K562 (cell line): ENCODE data around the gene ATP23. TPM values are rescaled to one million over a fixed set of nuclear protein-coding genes. Genes with fewer than 3 reads are reported as not detected.

ENCODE experiments used
- ATAC-seq: fragments of 200-7000 bp; cut with Tn5 transposase; 3 replicates; pipeline ENCODE4 v1.9.1; 2020; ENCODE audit warnings: moderate library complexity
- BruUV-seq: library from RNA; stranded (reverse); fragments of 400-500 nt; replicated peaks from 2 replicates; lab custom pipeline; 2021; lab: Mats Ljungman, UMichigan
- CTCF ChIA-PET: fragments of 300-600 bp; formaldehyde crosslinking; extraction: SDS; loops from one replicate; lab custom pipeline; 2021; ENCODE audit warnings: low intra/inter-chr PET ratio; lab: Yijun Ruan, JAX
- POLR2A ChIA-PET: fragments of 300-600, 350-650 bp; sonication (Branson Sonifier 250); formaldehyde crosslinking; extraction: SDS; loops from one replicate; lab custom pipeline; 2021; ENCODE audit warnings: antibody characterized with exemption, inconsistent platforms; lab: Yijun Ruan, JAX
- DNase-seq, 4 experiments: peaks; one replicate each; pipeline versions ENCODE4 v3.0.0 to v3.0.0-alpha.2; 2011 to 2018; ENCODE audit warnings: low spot score in 3 of 4, mixed read lengths in 3 of 4; ENCODE audit errors: extremely low read depth in 1 of 4
- FAIRE-seq: peaks from 2 replicates; lab custom pipeline; 2011; peaks lifted over from hg19 to GRCh38; lab: Jason Lieb, UNC
- H2AFZ ChIP-seq: 2 replicates; pipeline ENCODE4 v1.6.0; 2011; ENCODE audit warnings: low read depth, low read length, control low read depth, inconsistent platforms
- H3K27ac ChIP-seq: fragments of 200-600 bp; 3 replicates; pipeline ENCODE4 v1.8.0; 2011; ENCODE audit warnings: low read depth, mild to moderate bottlenecking, control low read depth, inconsistent platforms, low read length, moderate library complexity, mixed read lengths; ENCODE audit errors: extremely low read depth
- H3K27me3 ChIP-seq, 2 experiments: fragments of 300-600 bp in 1 of 2; 2 replicates in 1 of 2; 3 replicates in 1 of 2; pipeline versions ENCODE4 v1.6.0 to v1.8.0; 2011; ENCODE audit warnings: inconsistent platforms in 2 of 2, low read length in 2 of 2, mild to moderate bottlenecking in 1 of 2, mixed read lengths in 1 of 2, moderate library complexity in 1 of 2; ENCODE audit not compliant: control insufficient read depth in 2 of 2, insufficient read depth in 2 of 2
- H3K36me3 ChIP-seq: fragments of 300-600 bp; 3 replicates; pipeline ENCODE4 v1.8.0; 2011; ENCODE audit warnings: mild to moderate bottlenecking, low read length, inconsistent platforms; ENCODE audit not compliant: control insufficient read depth, insufficient read depth
- H3K4me1 ChIP-seq, 2 experiments: fragments of 200-600 bp in 1 of 2; replicated peaks in 1 of 2; 2 replicates in 1 of 2; 3 replicates in 1 of 2; pipeline versions ENCODE4 v1.5.1 to v1.8.0; 2011; ENCODE audit warnings: inconsistent platforms in 2 of 2, low read length in 2 of 2, mild to moderate bottlenecking in 1 of 2, mixed read lengths in 1 of 2, moderate library complexity in 1 of 2; ENCODE audit not compliant: control insufficient read depth in 2 of 2, insufficient read depth in 2 of 2
- H3K4me2 ChIP-seq: 2 replicates; pipeline ENCODE4 v1.6.1; 2011; ENCODE audit warnings: low read length, control low read depth, inconsistent platforms, mixed read lengths; ENCODE audit not compliant: insufficient read depth
- H3K4me3 ChIP-seq: fragments of 200-600 bp; sonication (generic), shearing (Covaris generic); 2 replicates; pipeline ENCODE4 v1.5.1; 2016; ENCODE audit warnings: control low read depth, inconsistent platforms
- H3K79me2 ChIP-seq: fragments of 200-600 bp; 3 replicates; pipeline ENCODE4 v1.8.0; 2011; ENCODE audit warnings: low read length, inconsistent platforms; ENCODE audit not compliant: control insufficient read depth, insufficient read depth
- H3K9ac ChIP-seq, 2 experiments: 2 replicates each; pipeline versions ENCODE4 v1.6.0 to v1.6.1; 2011; ENCODE audit warnings: low read depth in 2 of 2, low read length in 2 of 2, control low read depth in 1 of 2, inconsistent platforms in 1 of 2, mild to moderate bottlenecking in 1 of 2, mixed read lengths in 1 of 2; ENCODE audit not compliant: insufficient read depth in 1 of 2
- H3K9me1 ChIP-seq: one replicate; pipeline ENCODE4 v1.6.0; 2011; ENCODE audit warnings: inconsistent platforms, mild to moderate bottlenecking, low read length, moderate library complexity; ENCODE audit not compliant: control insufficient read depth, insufficient read depth
- H3K9me3 ChIP-seq: replicated peaks from 2 replicates; pipeline ENCODE4 v1.5.1; 2011; ENCODE audit warnings: low read depth, low read length, inconsistent platforms; ENCODE audit not compliant: control insufficient read depth, insufficient read depth
- H4K20me1 ChIP-seq: replicated peaks from 2 replicates; pipeline ENCODE4 v1.6.1; 2011; ENCODE audit warnings: low read length, inconsistent platforms, mixed read lengths; ENCODE audit not compliant: control insufficient read depth, insufficient read depth
- CEBPB ChIP-seq: fragments of 450-650 bp; IDR thresholded peaks from 2 replicates; pipeline ENCODE4 v1.6.1; 2016; ENCODE audit warnings: missing genetic modification characterization, missing compliant biosample characterization
- MEF2D ChIP-seq: conservative IDR thresholded peaks from 2 replicates; pipeline ENCODE4 v1.6.1; 2016; ENCODE audit warnings: low read depth, missing genetic modification characterization, missing compliant biosample characterization
- RCOR1 ChIP-seq, 2 experiments: IDR thresholded peaks; 2 replicates each; pipeline ENCODE4 v1.6.1; 2012; ENCODE audit warnings: low read depth in 2 of 2, low read length in 2 of 2, borderline replicate concordance in 1 of 2, improper control_type of control experiment in 1 of 2
- SRSF1 ChIP-seq: fragments of 200-400 bp; formaldehyde crosslinking; IDR thresholded peaks from 2 replicates; pipeline ENCODE4 v1.6.1; 2017; ENCODE audit warnings: mild to moderate bottlenecking, low read depth, low read length, moderate library complexity
- ZNF146 ChIP-seq: IDR thresholded peaks from one replicate; pipeline ENCODE4 v1.6.1; 2018; ENCODE audit warnings: missing compliant biosample characterization; ENCODE audit not compliant: unreplicated experiment
- WGBS: fragments of 100-300 bp; shearing (Covaris generic); methylation state at CpG from one replicate; pipeline ENCODE4 v1.1.6; 2016; ENCODE audit warnings: low coverage, mixed read lengths; ENCODE audit not compliant: insufficient coverage; ENCODE audit errors: missing lambda C conversion rate; 5-methylcytosine and 5-hydroxymethylcytosine counted together
- in situ Hi-C: fragments of 300-500 bp; cut with MboI; formaldehyde crosslinking; loops from 4 replicates; pipeline ENCODE4 v1.15.0; 2018; ENCODE audit warnings: inconsistent platforms, mixed read lengths
- intact Hi-C: fragments of 100-400 bp; cut with micrococcal nuclease; formaldehyde crosslinking; loops from 2 replicates; pipeline ENCODE4 v1.14.2; 2022
- polyA plus RNA-seq, 8 experiments: library from polyadenylated mRNA; depleted of rRNA in 4 of 8; stranded (reverse) in 5 of 8; unstranded in 3 of 8; fragments of >200 nt; fragmentation: Nextera tagmentation in 2 of 8; fragmentation: Illumina TruSeq in 1 of 8; extraction: Ambion mirVana in 2 of 8; extraction: Trizol in 1 of 8; gene quantifications; 2 replicates each; pipeline versions ENCODE4 v1.2.1 to v1.2.3, GENCODE V29; 2011 to 2014; ENCODE audit warnings: inconsistent platforms in 1 of 8, missing spikeins in 1 of 8
- total RNA-seq, 7 experiments: library from RNA; depleted of rRNA in 6 of 7; stranded (reverse); fragments of >200 nt in 6 of 7; fragmentation: Illumina TruSeq in 2 of 7; extraction: Trizol in 2 of 7; gene quantifications; 2 replicates each; pipeline versions ENCODE4 v1.2.1 to v1.2.3, GENCODE V29; 2011 to 2021; ENCODE audit warnings: low replicate concordance in 1 of 7
- TF ChIP-seq, protein P1 (sequence below), 2 experiments: fragments of 200-800 bp in 1 of 2; sonication (Bioruptor generic) in 1 of 2; sonication (generic) in 1 of 2; formaldehyde crosslinking in 1 of 2; IDR thresholded peaks in 1 of 2; conservative IDR thresholded peaks in 1 of 2; 2 replicates each; pipeline versions ENCODE4 v1.5.0 to v1.6.1; 2016 to 2020; ENCODE audit warnings: missing compliant biosample characterization in 1 of 2, missing genetic modification characterization in 1 of 2, missing genetic modification reagents in 1 of 2
- TF ChIP-seq, protein P2 (sequence below): fragments of 450-650 bp; formaldehyde crosslinking; IDR thresholded peaks from 2 replicates; pipeline ENCODE4 v1.4.0; 2022; ENCODE audit warnings: mild to moderate bottlenecking, moderate library complexity

The ATP23 gene
- total and polyA plus RNA-seq, 9 of the 15 experiments (the other 6 are each of a cell fraction or from before 2014, with no cell fraction given): 8.3 to 53.7 (median 28.5) TPM

DNA sequence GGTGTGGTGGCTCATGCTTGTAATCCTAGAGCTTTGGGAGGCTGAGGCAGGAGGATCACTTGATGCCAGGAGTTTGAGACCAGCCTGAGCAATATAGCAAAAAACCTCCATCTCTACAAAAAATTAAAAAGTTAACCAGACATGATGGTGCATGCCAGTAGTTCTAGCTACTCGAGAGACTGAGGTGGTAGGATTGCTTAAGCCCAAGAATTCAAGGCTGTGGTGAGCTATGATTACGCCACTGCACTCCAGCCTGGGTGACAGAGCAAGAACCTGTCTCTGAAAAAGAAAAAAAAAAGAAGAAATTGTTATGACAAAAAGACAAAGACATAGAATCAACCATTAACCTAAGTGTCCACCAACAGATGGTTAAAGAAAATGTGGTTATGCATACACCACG is 2.1 kb upstream of the ATP23 start:
- Histone ChIP-seq H3K9me1 (no peaks in the 10 kb centered on the region), H2AFZ (peak overlapping the region; percentile 88), H3K4me2 (no peak overlapping the region), H4K20me1 (no peaks in the 10 kb centered on the region), H3K9me3 (no peaks in the 10 kb centered on the region), H3K4me3 (no peak overlapping the region), H3K4me1 (peaks cover 0 to 2% of the 10 kb centered on the region in 2 experiments; a peak in 4 of 5 replicates), H3K27me3 (no peaks in the 10 kb centered on the region), H3K9ac (no peak overlapping the region), H3K79me2 (peaks cover 48% of the 10 kb centered on the region), H3K27ac (no peak overlapping the region; the same call in 2 of the 3 replicates), H3K36me3 (no peaks in the 10 kb centered on the region)
- CTCF ChIA-PET: no interaction called here
- FAIRE-seq: no peak
- no peak for DNase-seq
- 78% methylated on average over 3 of the region's 3 CpGs for WGBS
- no TSS peak for BruUV-seq
- TF ChIP-seq RCOR1 (IDR thresholded peaks at IDR 0.05; ENCODE audit: borderline replicate concordance in 1 of 2, low read depth in 2 of 2, low read length in 2 of 2) (no peak), SRSF1 (no peak), CEBPB (tag) (peak; percentile 67), MEF2D (tag) (0 out of 2 replicates have a peak, but pooled peaks have one; percentile 31), ZNF146 (CRISPR knock-in tag) (peak; percentile 62)
- TF ChIP-seq, protein P1, sequence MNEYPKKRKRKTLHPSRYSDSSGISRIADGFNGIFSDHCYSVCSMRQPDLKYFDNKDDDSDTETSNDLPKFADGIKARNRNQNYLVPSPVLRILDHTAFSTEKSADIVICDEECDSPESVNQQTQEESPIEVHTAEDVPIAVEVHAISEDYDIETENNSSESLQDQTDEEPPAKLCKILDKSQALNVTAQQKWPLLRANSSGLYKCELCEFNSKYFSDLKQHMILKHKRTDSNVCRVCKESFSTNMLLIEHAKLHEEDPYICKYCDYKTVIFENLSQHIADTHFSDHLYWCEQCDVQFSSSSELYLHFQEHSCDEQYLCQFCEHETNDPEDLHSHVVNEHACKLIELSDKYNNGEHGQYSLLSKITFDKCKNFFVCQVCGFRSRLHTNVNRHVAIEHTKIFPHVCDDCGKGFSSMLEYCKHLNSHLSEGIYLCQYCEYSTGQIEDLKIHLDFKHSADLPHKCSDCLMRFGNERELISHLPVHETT (CRISPR knock-in tag; conservative IDR thresholded peaks at IDR 0.05 in 1 of 2, IDR thresholded peaks at IDR 0.05 in 1 of 2): 0 out of 4 replicates have a peak, but pooled peaks of 1 of the 2 experiments have one; percentile 36
- TF ChIP-seq, protein P2, sequence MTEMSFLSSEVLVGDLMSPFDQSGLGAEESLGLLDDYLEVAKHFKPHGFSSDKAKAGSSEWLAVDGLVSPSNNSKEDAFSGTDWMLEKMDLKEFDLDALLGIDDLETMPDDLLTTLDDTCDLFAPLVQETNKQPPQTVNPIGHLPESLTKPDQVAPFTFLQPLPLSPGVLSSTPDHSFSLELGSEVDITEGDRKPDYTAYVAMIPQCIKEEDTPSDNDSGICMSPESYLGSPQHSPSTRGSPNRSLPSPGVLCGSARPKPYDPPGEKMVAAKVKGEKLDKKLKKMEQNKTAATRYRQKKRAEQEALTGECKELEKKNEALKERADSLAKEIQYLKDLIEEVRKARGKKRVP (CRISPR knock-in tag): no peak
- intact Hi-C loops (no loop called here), in situ Hi-C loops (no loop called here)
- POLR2A ChIA-PET: no interaction called here
- ATAC-seq: no peak
